ENCODE results near the gene CTBP2. TPM values are rescaled to one million over a fixed set of nuclear protein-coding genes. Genes with fewer than 3 reads are reported as not detected.

Gene CTBP2
- total RNA-seq, 3 donors from 2014 or later (not counting 1 experiment from before 2014, with no cell fraction given), result 120 to 179 (median 124) TPM

DNA sequence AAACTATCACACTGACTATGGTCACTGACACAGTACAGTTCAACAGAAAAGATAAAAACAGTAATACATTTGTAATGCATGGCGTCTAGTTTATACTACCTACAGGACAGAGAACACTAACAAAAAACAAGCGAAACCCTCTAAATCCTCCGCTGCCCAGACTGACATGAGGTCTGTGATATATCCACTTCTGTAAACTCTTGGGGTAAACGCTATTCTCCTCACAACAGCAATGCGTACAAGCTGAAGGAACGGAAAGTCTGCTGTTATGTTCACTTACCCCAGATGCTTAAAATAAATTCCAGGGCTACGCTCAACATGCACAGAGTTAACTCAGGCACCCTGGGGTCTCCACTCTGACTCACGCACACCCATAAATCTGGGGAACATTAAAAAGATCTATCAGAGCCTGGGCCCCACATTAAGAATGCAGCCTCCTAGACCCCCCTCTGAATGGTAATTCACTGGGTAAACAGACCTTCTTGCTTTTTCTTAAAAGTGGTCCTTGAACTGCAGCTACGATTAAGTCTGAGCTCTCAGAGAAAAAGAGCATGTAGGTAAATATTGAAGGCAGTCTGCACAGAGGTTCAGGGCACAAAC lies 105.6 kb downstream of the CTBP2 start:
- H3K4me3 Mint-ChIP-seq, result peak overlapping the region; percentile 1
- H3K36me3 Mint-ChIP-seq, result no peaks in the 10 kb centered on the region
- Histone ChIP-seq H3K36me3 (ENCODE audit: control insufficient read depth, insufficient read depth, low read length) (no peaks in the 10 kb centered on the region), H3K4me1 (ENCODE audit: control insufficient read depth, insufficient read depth, low read length) (peaks cover 45% of the 10 kb centered on the region), H3K4me3 (ENCODE audit: low read length) (no peak overlapping the region), H3K27me3 (ENCODE audit: control insufficient read depth, insufficient read depth, low read length) (no peaks in the 10 kb centered on the region), H3K27ac (ENCODE audit: low read length) (no peak overlapping the region), H3K9me3 (ENCODE audit: control insufficient read depth, insufficient read depth, low read length) (no peaks in the 10 kb centered on the region)
- no peaks in the 10 kb centered on the region for H3K9me3 Mint-ChIP-seq
- H3K27me3 Mint-ChIP-seq (ENCODE audit: low read depth in 2 of 2), result no peaks in the 10 kb centered on the region
- TF ChIP-seq, protein P1, sequence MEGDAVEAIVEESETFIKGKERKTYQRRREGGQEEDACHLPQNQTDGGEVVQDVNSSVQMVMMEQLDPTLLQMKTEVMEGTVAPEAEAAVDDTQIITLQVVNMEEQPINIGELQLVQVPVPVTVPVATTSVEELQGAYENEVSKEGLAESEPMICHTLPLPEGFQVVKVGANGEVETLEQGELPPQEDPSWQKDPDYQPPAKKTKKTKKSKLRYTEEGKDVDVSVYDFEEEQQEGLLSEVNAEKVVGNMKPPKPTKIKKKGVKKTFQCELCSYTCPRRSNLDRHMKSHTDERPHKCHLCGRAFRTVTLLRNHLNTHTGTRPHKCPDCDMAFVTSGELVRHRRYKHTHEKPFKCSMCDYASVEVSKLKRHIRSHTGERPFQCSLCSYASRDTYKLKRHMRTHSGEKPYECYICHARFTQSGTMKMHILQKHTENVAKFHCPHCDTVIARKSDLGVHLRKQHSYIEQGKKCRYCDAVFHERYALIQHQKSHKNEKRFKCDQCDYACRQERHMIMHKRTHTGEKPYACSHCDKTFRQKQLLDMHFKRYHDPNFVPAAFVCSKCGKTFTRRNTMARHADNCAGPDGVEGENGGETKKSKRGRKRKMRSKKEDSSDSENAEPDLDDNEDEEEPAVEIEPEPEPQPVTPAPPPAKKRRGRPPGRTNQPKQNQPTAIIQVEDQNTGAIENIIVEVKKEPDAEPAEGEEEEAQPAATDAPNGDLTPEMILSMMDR (IDR thresholded peaks at IDR 0.05), result no peak
- H3K27ac Mint-ChIP-seq, result peak overlapping the region; percentile 85 to 88
- intact Hi-C loops (cut with micrococcal nuclease), result no loop called here
- WGBS (ENCODE audit: insufficient coverage), result 82% methylated on average over 9 of the region's 9 CpGs
- DNase-seq (no peak), ATAC-seq (no peak)
- peaks cover 82 to 87% of the 10 kb centered on the region in 2 donors for H3K4me1 Mint-ChIP-seq

DNA sequence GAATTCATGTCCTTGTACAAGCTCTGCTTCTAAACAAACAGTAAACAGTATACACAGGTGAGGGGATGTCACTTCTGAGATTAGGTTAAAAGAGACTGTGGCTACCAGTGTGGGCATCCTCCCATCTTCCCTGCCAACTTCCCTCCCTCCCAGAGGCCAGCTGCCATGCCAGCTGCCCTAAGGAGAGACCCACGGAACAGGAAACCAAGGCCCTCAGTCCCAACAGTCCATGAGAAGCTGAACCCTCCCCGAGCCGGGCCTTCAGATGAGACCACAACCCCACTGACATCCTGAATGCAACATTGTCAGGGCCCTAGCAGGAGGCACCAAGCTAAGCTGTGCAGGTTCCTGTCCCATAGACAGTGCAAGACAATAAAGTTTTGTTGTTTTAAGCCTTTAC lies 106.1 kb downstream of the CTBP2 start:
- ATAC-seq, result no peak
- Mint-ChIP-seq H3K4me1 (peaks cover 82 to 90% of the 10 kb centered on the region in 2 donors), H3K36me3 (no peaks in the 10 kb centered on the region), H3K27ac (peak overlapping the region; percentile 85 to 88), H3K27me3 (ENCODE audit: low read depth in 2 of 2) (no peaks in the 10 kb centered on the region), H3K9me3 (no peaks in the 10 kb centered on the region), H3K4me3 (peak overlapping the region; percentile 1)
- Histone ChIP-seq H3K36me3 (ENCODE audit: control insufficient read depth, insufficient read depth, low read length) (no peaks in the 10 kb centered on the region), H3K27ac (ENCODE audit: low read length) (no peak overlapping the region), H3K9me3 (ENCODE audit: control insufficient read depth, insufficient read depth, low read length) (no peaks in the 10 kb centered on the region), H3K4me1 (ENCODE audit: control insufficient read depth, insufficient read depth, low read length) (peaks cover 45% of the 10 kb centered on the region), H3K27me3 (ENCODE audit: control insufficient read depth, insufficient read depth, low read length) (no peaks in the 10 kb centered on the region), H3K4me3 (ENCODE audit: low read length) (no peak overlapping the region)
- 89% methylated on average over 3 of the region's 3 CpGs for WGBS (ENCODE audit: insufficient coverage)
- no peak for DNase-seq
- TF ChIP-seq, protein P1 (IDR thresholded peaks at IDR 0.05), result no peak
- intact Hi-C loops (cut with micrococcal nuclease), result no loop called here

DNA sequence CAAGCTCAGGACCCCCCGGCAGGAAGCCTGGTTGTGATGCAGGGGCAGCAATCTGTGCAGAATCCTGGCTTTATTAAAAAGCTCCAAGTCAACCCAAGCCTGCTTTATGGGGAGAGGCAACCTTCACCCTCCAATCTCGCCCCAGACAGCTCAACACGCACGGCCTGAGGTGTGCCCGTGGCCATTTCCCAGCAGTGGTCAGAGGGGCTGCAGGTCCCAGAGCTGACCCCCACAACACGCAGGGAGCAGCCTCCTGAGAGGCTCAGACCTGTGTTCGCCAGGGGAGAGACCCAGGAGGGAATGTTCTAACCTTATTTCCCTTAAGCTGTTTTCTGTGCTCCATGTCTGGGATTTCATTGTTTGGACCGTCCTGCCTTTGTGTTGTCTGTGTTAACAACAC lies 108.2 kb downstream of the CTBP2 start:
- H3K9me3 Mint-ChIP-seq, result no peaks in the 10 kb centered on the region
- peak overlapping the region; percentile 85 to 88 for H3K27ac Mint-ChIP-seq
- H3K27ac ChIP-seq (ENCODE audit: low read length), result no peak overlapping the region
- no peaks in the 10 kb centered on the region for H3K36me3 Mint-ChIP-seq
- H3K4me1 ChIP-seq (ENCODE audit: control insufficient read depth, insufficient read depth, low read length), result peaks cover 42% of the 10 kb centered on the region
- intact Hi-C loops (cut with micrococcal nuclease), result no loop called here
- H3K9me3 ChIP-seq (ENCODE audit: control insufficient read depth, insufficient read depth, low read length), result no peaks in the 10 kb centered on the region
- no peak for DNase-seq
- no peaks in the 10 kb centered on the region for H3K27me3 Mint-ChIP-seq (ENCODE audit: low read depth in 2 of 2)
- no peak overlapping the region for H3K4me3 ChIP-seq (ENCODE audit: low read length)
- H3K4me3 Mint-ChIP-seq, result no peak overlapping the region
- no peaks in the 10 kb centered on the region for H3K36me3 ChIP-seq (ENCODE audit: control insufficient read depth, insufficient read depth, low read length)
- peaks cover 84 to 88% of the 10 kb centered on the region in 2 donors for H3K4me1 Mint-ChIP-seq
- H3K27me3 ChIP-seq (ENCODE audit: control insufficient read depth, insufficient read depth, low read length), result no peaks in the 10 kb centered on the region
- no peak for ATAC-seq
- TF ChIP-seq, protein P1 (IDR thresholded peaks at IDR 0.05), result no peak
- 95% methylated on average over 8 of the region's 8 CpGs for WGBS (ENCODE audit: insufficient coverage)

DNA sequence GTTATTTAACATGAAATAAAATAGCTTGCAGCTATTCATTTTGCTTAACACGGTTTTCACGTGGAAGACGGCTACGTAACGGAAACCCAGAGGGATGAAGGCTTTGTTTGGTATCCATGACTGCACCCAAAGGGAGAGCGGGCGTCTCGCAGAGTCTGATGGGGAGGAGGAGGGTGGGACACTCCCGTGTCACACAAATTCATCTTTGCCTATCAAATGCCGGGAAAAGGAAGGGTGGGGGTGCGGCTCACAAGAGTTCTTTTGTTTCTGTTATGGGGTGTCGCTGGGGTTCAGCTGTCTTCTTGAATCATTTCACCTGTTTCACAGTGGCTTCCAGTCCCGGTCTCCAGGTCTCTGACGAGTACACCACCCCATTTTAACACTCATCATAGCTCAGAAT lies 110.0 kb downstream of the CTBP2 start:
- Histone ChIP-seq H3K9me3 (ENCODE audit: control insufficient read depth, insufficient read depth, low read length) (no peaks in the 10 kb centered on the region), H3K27ac (ENCODE audit: low read length) (no peak overlapping the region), H3K4me3 (ENCODE audit: low read length) (no peak overlapping the region), H3K4me1 (ENCODE audit: control insufficient read depth, insufficient read depth, low read length) (peaks cover 28% of the 10 kb centered on the region), H3K36me3 (ENCODE audit: control insufficient read depth, insufficient read depth, low read length) (no peaks in the 10 kb centered on the region), H3K27me3 (ENCODE audit: control insufficient read depth, insufficient read depth, low read length) (no peaks in the 10 kb centered on the region)
- ATAC-seq, result no peak
- H3K4me1 Mint-ChIP-seq, result peaks cover 82% of the 10 kb centered on the region in 2 donors
- TF ChIP-seq, protein P1 (IDR thresholded peaks at IDR 0.05), result no peak
- no peaks in the 10 kb centered on the region for H3K9me3 Mint-ChIP-seq
- no peaks in the 10 kb centered on the region for H3K27me3 Mint-ChIP-seq (ENCODE audit: low read depth in 2 of 2)
- WGBS (ENCODE audit: insufficient coverage), result 95% methylated on average over 12 of the region's 14 CpGs
- intact Hi-C loops (cut with micrococcal nuclease), result no loop called here
- H3K4me3 Mint-ChIP-seq, result no peak overlapping the region
- peak overlapping the region; percentile 85 to 88 for H3K27ac Mint-ChIP-seq
- DNase-seq, result no peak
- H3K36me3 Mint-ChIP-seq, result no peaks in the 10 kb centered on the region

Data from natural killer cell (primary cell).